ENCODE data around the gene SPINT4. TPM values are rescaled to one million over a fixed set of nuclear protein-coding genes. Genes with fewer than 3 reads are reported as not detected.

SPINT4 gene
- total and polyA plus RNA-seq, 4 donors, result not detected

- Histone ChIP-seq H3K9me3 (ENCODE audit: control insufficient read depth in 4 of 4, low read length in 3 of 4) (no peaks in the 10 kb centered on the region), H3K4me3 (ENCODE audit: low read depth in 1 of 3, low read length in 3 of 3) (no peak overlapping the region), H3K4me1 (ENCODE audit: control insufficient read depth in 4 of 4, insufficient read depth in 4 of 4, low read length in 3 of 4) (no peaks in the 10 kb centered on the region), H3K36me3 (ENCODE audit: control insufficient read depth in 4 of 4, insufficient read depth in 3 of 4, low read depth in 1 of 4, low read length in 3 of 4) (no peaks in the 10 kb centered on the region), H3K27ac (ENCODE audit: low read depth in 1 of 2, low read length in 2 of 2) (no peak overlapping the region), H3K9ac (ENCODE audit: low read depth in 1 of 2, low read length in 2 of 2) (no peak overlapping the region), H3K27me3 (ENCODE audit: control insufficient read depth in 4 of 4, insufficient read depth in 4 of 4, low read length in 3 of 4) (no peaks in the 10 kb centered on the region)
- no peak for TF ChIP-seq JUND (IDR thresholded peaks at IDR 0.05)
- TF ChIP-seq ZBTB33 (IDR thresholded peaks at IDR 0.05), result no peak
- no peak for TF ChIP-seq FOXA1 (IDR thresholded peaks at IDR 0.05)
- TF ChIP-seq FOXA2 (IDR thresholded peaks at IDR 0.05), result no peak
- TF ChIP-seq EGR1 (IDR thresholded peaks at IDR 0.05; ENCODE audit: low read depth in 2 of 2), result no peak
- no peak for TF ChIP-seq TAF1 (conservative IDR thresholded peaks at IDR 0.05)
- no peak for TF ChIP-seq NR2F2 (IDR thresholded peaks at IDR 0.05)
- no peak for TF ChIP-seq GABPA (IDR thresholded peaks at IDR 0.05 in 1 of 2, conservative IDR thresholded peaks at IDR 0.05 in 1 of 2)
- no peak for TF ChIP-seq YY1 (IDR thresholded peaks at IDR 0.05)
- no peak for TF ChIP-seq HNF4G (IDR thresholded peaks at IDR 0.05)
- no peak for TF ChIP-seq ATF3 (IDR thresholded peaks at IDR 0.05)
- no peak for TF ChIP-seq HNF4A (conservative IDR thresholded peaks at IDR 0.05)
- TF ChIP-seq CTCF (IDR thresholded peaks at IDR 0.05; ENCODE audit: low read depth, low read length, missing input control), result no peak
- no peak for DNase-seq (ENCODE audit: low spot score)
These were observed 22.9 kb downstream of the SPINT4 start for GRCh38 chr20:45745015-45745414.

GRCh38 chr20:45751721-45752120, 29.6 kb downstream of the SPINT4 start:
- WGBS, result 81% methylated on average over 1 of the region's 1 CpG
- DNase-seq (ENCODE audit: low spot score), result no peak
- no peak overlapping the region for H3K4me3 ChIP-seq (ENCODE audit: low read depth in 1 of 3, low read length in 3 of 3)
- H3K9ac ChIP-seq (ENCODE audit: low read depth in 1 of 2, low read length in 2 of 2), result no peak overlapping the region
- H3K9me3 ChIP-seq (ENCODE audit: control insufficient read depth in 4 of 4, low read length in 3 of 4), result no peaks in the 10 kb centered on the region
- TF ChIP-seq GABPA (IDR thresholded peaks at IDR 0.05 in 1 of 2, conservative IDR thresholded peaks at IDR 0.05 in 1 of 2) (no peak), ATF3 (IDR thresholded peaks at IDR 0.05) (no peak), RXRA (IDR thresholded peaks at IDR 0.05) (no peak), FOXA2 (IDR thresholded peaks at IDR 0.05) (no peak), TAF1 (conservative IDR thresholded peaks at IDR 0.05) (no peak), NR2F2 (IDR thresholded peaks at IDR 0.05) (no peak), EGR1 (IDR thresholded peaks at IDR 0.05; ENCODE audit: low read depth in 2 of 2) (no peak), MAX (IDR thresholded peaks at IDR 0.05) (no peak), SP1 (IDR thresholded peaks at IDR 0.05) (no peak), FOXA1 (IDR thresholded peaks at IDR 0.05) (no peak), JUND (IDR thresholded peaks at IDR 0.05) (no peak), CTCF (IDR thresholded peaks at IDR 0.05; ENCODE audit: low read depth, low read length, missing input control) (no peak), YY1 (IDR thresholded peaks at IDR 0.05) (no peak), HNF4A (conservative IDR thresholded peaks at IDR 0.05) (no peak)
- no peaks in the 10 kb centered on the region for H3K4me1 ChIP-seq (ENCODE audit: control insufficient read depth in 4 of 4, insufficient read depth in 4 of 4, low read length in 3 of 4)
- no peaks in the 10 kb centered on the region for H3K36me3 ChIP-seq (ENCODE audit: control insufficient read depth in 4 of 4, insufficient read depth in 3 of 4, low read depth in 1 of 4, low read length in 3 of 4)
- no peak overlapping the region for H3K27ac ChIP-seq (ENCODE audit: low read depth in 1 of 2, low read length in 2 of 2)
- no peaks in the 10 kb centered on the region for H3K27me3 ChIP-seq (ENCODE audit: control insufficient read depth in 4 of 4, insufficient read depth in 4 of 4, low read length in 3 of 4)
